CD14-positive monocyte (primary cell): ENCODE data around the gene AP2B1. TPM values are rescaled to one million over a fixed set of nuclear protein-coding genes. Genes with fewer than 3 reads are reported as not detected.

Experiments
- DNase-seq, 3 donors: peaks; one replicate each; pipeline ENCODE4 v3.0.0-alpha.2; 2011 to 2022
- H2AFZ ChIP-seq: 2 replicates; pipeline ENCODE4 v1.6.0; 2012; ENCODE audit warnings: mild to moderate bottlenecking, low read depth, low read length, inconsistent platforms; ENCODE audit not compliant: insufficient read depth, poor library complexity, severe bottlenecking
- H3K27ac ChIP-seq, 2 donors: 1 replicate in 1 of 2; 2 replicates in 1 of 2; pipeline ENCODE4 v1.5.1; 2012 to 2013; ENCODE audit warnings: low read length in 2 of 2, control low read depth in 1 of 2, inconsistent platforms in 1 of 2, low read depth in 1 of 2, mild to moderate bottlenecking in 1 of 2
- H3K27me3 ChIP-seq, 2 donors: one replicate each; pipeline versions ENCODE4 v1.6.0 to v1.6.1; 2011 to 2013; ENCODE audit warnings: low read length in 2 of 2; ENCODE audit not compliant: control insufficient read depth in 2 of 2, insufficient read depth in 2 of 2
- H3K36me3 ChIP-seq, 2 donors: replicated peaks in 1 of 2; 1 replicate in 1 of 2; 2 replicates in 1 of 2; pipeline versions ENCODE4 v1.5.1 to v1.6.1; 2012 to 2013; ENCODE audit warnings: low read length in 2 of 2, control low read depth in 1 of 2, inconsistent platforms in 1 of 2, mild to moderate bottlenecking in 1 of 2; ENCODE audit not compliant: insufficient read depth in 2 of 2, control insufficient read depth in 1 of 2
- H3K4me1 ChIP-seq, 2 donors: 1 replicate in 1 of 2; 2 replicates in 1 of 2; pipeline versions ENCODE4 v1.5.1 to v1.6.1; 2012 to 2013; ENCODE audit warnings: low read length in 2 of 2, control low read depth in 1 of 2, inconsistent platforms in 1 of 2, mild to moderate bottlenecking in 1 of 2, moderate library complexity in 1 of 2; ENCODE audit not compliant: insufficient read depth in 2 of 2, control insufficient read depth in 1 of 2
- H3K4me2 ChIP-seq: replicated peaks from 2 replicates; pipeline ENCODE3; 2012; ENCODE audit warnings: low read length, moderate library complexity, mild to moderate bottlenecking; ENCODE audit not compliant: poor library complexity, severe bottlenecking; ENCODE audit errors: extremely low read depth
- H3K4me3 ChIP-seq, 3 experiments: fragments of 200-600 bp in 1 of 3; sonication (generic) in 1 of 3; replicated peaks in 1 of 3; 1 replicate in 2 of 3; 2 replicates in 1 of 3; pipeline ENCODE4 v1.5.1; 2011 to 2013; ENCODE audit warnings: low read length in 3 of 3, mild to moderate bottlenecking in 3 of 3, control low read depth in 2 of 3, low read depth in 2 of 3, inconsistent platforms in 1 of 3, moderate library complexity in 1 of 3
- H3K79me2 ChIP-seq: 2 replicates; pipeline ENCODE4 v1.6.0; 2012; ENCODE audit warnings: mild to moderate bottlenecking, control low read depth, inconsistent platforms, low read length, moderate library complexity; ENCODE audit not compliant: insufficient read depth
- H3K9ac ChIP-seq: 2 replicates; pipeline ENCODE4 v1.6.0; 2017; ENCODE audit warnings: low read length, mild to moderate bottlenecking; ENCODE audit not compliant: insufficient read depth, poor library complexity, severe bottlenecking
- H3K9me3 ChIP-seq, 2 donors: replicated peaks in 1 of 2; 1 replicate in 1 of 2; 2 replicates in 1 of 2; pipeline versions ENCODE4 v1.5.1 to v1.6.1; 2012 to 2013; ENCODE audit warnings: low read length in 2 of 2, control low read depth in 1 of 2; ENCODE audit not compliant: control insufficient read depth in 1 of 2, insufficient read depth in 1 of 2
- H4K20me1 ChIP-seq: 2 replicates; pipeline ENCODE4 v1.6.0; 2012; ENCODE audit warnings: mild to moderate bottlenecking, low read length, control low read depth, moderate library complexity; ENCODE audit not compliant: insufficient read depth
- H3K27ac Mint-ChIP-seq, 7 donors: one replicate each; pipeline ENCODE4 v1.8.0; 2020; ENCODE audit warnings: mild to moderate bottlenecking in 7 of 7, mixed read lengths in 7 of 7, moderate library complexity in 6 of 7, inconsistent platforms in 2 of 7
- H3K27me3 Mint-ChIP-seq, 3 donors: one replicate each; pipeline ENCODE4 v1.8.0; 2021 to 2022; ENCODE audit warnings: low read depth in 3 of 3, mild to moderate bottlenecking in 3 of 3, mixed read lengths in 3 of 3, moderate library complexity in 3 of 3, inconsistent platforms in 1 of 3
- H3K36me3 Mint-ChIP-seq, 2 donors: one replicate each; pipeline ENCODE4 v1.8.0; 2020; ENCODE audit warnings: mixed read lengths in 2 of 2, inconsistent platforms in 1 of 2, mild to moderate bottlenecking in 1 of 2
- H3K4me1 Mint-ChIP-seq: one replicate; pipeline ENCODE4 v1.8.0; 2020; ENCODE audit warnings: mild to moderate bottlenecking, mixed read lengths
- H3K4me3 Mint-ChIP-seq, 2 donors: one replicate each; pipeline ENCODE4 v1.8.0; 2020; ENCODE audit warnings: mild to moderate bottlenecking in 2 of 2, mixed read lengths in 2 of 2, moderate library complexity in 1 of 2
- H3K9me3 Mint-ChIP-seq, 7 donors: one replicate each; pipeline ENCODE4 v1.8.0; 2020 to 2022; ENCODE audit warnings: mixed read lengths in 7 of 7, mild to moderate bottlenecking in 6 of 7, moderate library complexity in 6 of 7, inconsistent platforms in 2 of 7
- CTCF ChIP-seq: fragments of 200-600 bp; IDR thresholded peaks from one replicate; pipeline ENCODE4 v1.8.0; 2022; ENCODE audit warnings: antibody characterized with exemption, mild to moderate bottlenecking
- WGBS: methylation state at CpG from one replicate; pipeline ENCODE4 v1.1.5; 2013; ENCODE audit warnings: missing lambda C conversion rate; ENCODE audit not compliant: insufficient coverage; 5-methylcytosine and 5-hydroxymethylcytosine counted together
- intact Hi-C, 2 donors: fragments of 100-400 bp; cut with micrococcal nuclease; formaldehyde crosslinking; loops; one replicate each; pipeline versions ENCODE4 v1.15.0 to v1.15.1; 2023
- polyA plus RNA-seq, 3 donors: library from polyadenylated mRNA; depleted of rRNA in 1 of 3; unstranded in 2 of 3; stranded (reverse) in 1 of 3; fragments of 300-500 nt in 2 of 3; fragments of >200 nt in 1 of 3; fragmentation: Illumina TruSeq in 2 of 3; gene quantifications; 1 replicate in 2 of 3; 2 replicates in 1 of 3; pipeline ENCODE4 v1.2.3, GENCODE V29; 2012 to 2021

The AP2B1 gene
- polyA plus RNA-seq, 3 donors = 28.7 to 44.2 (median 29.4) TPM

DNA sequence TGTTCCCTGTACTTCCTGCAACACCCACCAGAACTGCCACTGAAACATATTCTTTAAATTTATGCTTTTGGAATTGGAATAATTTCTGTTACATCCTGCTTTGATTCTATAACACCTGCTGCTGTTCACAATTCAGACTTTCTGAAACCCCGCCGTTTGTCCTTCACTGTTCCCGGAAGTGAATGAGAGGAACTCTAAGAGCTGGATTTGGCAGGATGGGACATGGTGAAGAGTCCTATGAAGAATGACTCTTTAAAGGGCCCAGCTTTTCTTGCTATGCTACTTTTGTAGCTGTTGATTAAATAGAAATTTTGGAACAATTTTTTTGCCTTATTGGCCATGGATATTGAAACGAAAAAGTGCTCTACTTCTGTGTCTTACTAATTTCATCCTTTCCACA lies 8.9 kb downstream of the AP2B1 start:
- peaks cover 31% of the 10 kb centered on the region for H3K79me2 ChIP-seq
- H3K27me3 Mint-ChIP-seq = no peaks in the 10 kb centered on the region
- no peaks in the 10 kb centered on the region for H3K4me1 Mint-ChIP-seq
- H3K27ac ChIP-seq = no peak overlapping the region
- H3K4me1 ChIP-seq = no peaks in the 10 kb centered on the region
- peaks cover 13% of the 10 kb centered on the region for H4K20me1 ChIP-seq
- no peak overlapping the region for H2AFZ ChIP-seq
- H3K36me3 ChIP-seq = peaks cover 65 to 74% of the 10 kb centered on the region in 2 donors
- H3K9ac ChIP-seq = no peak overlapping the region
- H3K4me2 ChIP-seq = no peak overlapping the region
- no peaks in the 10 kb centered on the region for H3K9me3 Mint-ChIP-seq
- intact Hi-C loops = no loop called here
- no peak overlapping the region for H3K4me3 ChIP-seq
- no peaks in the 10 kb centered on the region for H3K27me3 ChIP-seq
- H3K9me3 ChIP-seq = no peaks in the 10 kb centered on the region
- no peak overlapping the region for H3K4me3 Mint-ChIP-seq
- H3K27ac Mint-ChIP-seq = peak overlapping the region in 1 of 7 donors; percentile 33
- no peak for TF ChIP-seq CTCF
- H3K36me3 Mint-ChIP-seq = peaks cover 55 to 69% of the 10 kb centered on the region in 2 donors
- no peak for DNase-seq
- WGBS = no CpG with 5 or more reads among the region's 4 CpGs

- Histone ChIP-seq H3K27ac (no peak overlapping the region), H3K4me3 (no peak overlapping the region), H3K4me1 (no peaks in the 10 kb centered on the region), H3K79me2 (peaks cover 25% of the 10 kb centered on the region), H3K27me3 (no peaks in the 10 kb centered on the region), H3K9me3 (no peaks in the 10 kb centered on the region), H3K9ac (no peak overlapping the region), H2AFZ (no peak overlapping the region), H4K20me1 (peaks cover 13% of the 10 kb centered on the region), H3K36me3 (peaks cover 70 to 80% of the 10 kb centered on the region in 2 donors), H3K4me2 (no peak overlapping the region)
- WGBS = 98% methylated on average over 50 of the region's 54 CpGs
- Mint-ChIP-seq H3K27ac (peak overlapping the region in 2 of 7 donors; percentile 2 to 79), H3K4me3 (no peak overlapping the region), H3K36me3 (peaks cover 56 to 75% of the 10 kb centered on the region in 2 donors), H3K4me1 (no peaks in the 10 kb centered on the region), H3K9me3 (no peaks in the 10 kb centered on the region), H3K27me3 (no peaks in the 10 kb centered on the region)
- intact Hi-C loops = no loop called here
- no peak for DNase-seq
- no peak for TF ChIP-seq CTCF
Observed at GRCh38 chr17:35596530-35597233, 9.6 kb downstream of the AP2B1 start.
